HEK293T (cell line): Measurements from ENCODE around the gene ZMAT1.
A peak's percentile ranks its signal among the peaks of the same experiment; 100 is the strongest.

ENCODE experiments used
- CTCF ChIA-PET: fragments of 350-600 bp; formaldehyde crosslinking; extraction: SDS; loops from one replicate; lab custom pipeline; 2021; ENCODE audit warnings: antibody characterized with exemption, inconsistent platforms; lab: Yijun Ruan, JAX
- POLR2A ChIA-PET: fragments of 350-600 bp; formaldehyde crosslinking; extraction: SDS; loops from one replicate; lab custom pipeline; 2020; ENCODE audit warnings: antibody characterized with exemption, inconsistent platforms; lab: Yijun Ruan, JAX
- DNase-seq: peaks from one replicate; pipeline ENCODE4 v3.0.0; 2012; ENCODE audit warnings: mixed read lengths; ENCODE audit errors: extremely low spot score
- ARNT ChIP-seq: fragments of 450-650 bp; IDR thresholded peaks from 2 replicates; pipeline ENCODE4 v1.6.1; 2017; ENCODE audit warnings: mild to moderate bottlenecking
- BHLHE40 ChIP-seq: fragments of 450-650 bp; IDR thresholded peaks from 2 replicates; pipeline ENCODE4 v1.6.1; 2016; ENCODE audit warnings: mild to moderate bottlenecking, moderate library complexity, borderline replicate concordance
- CTBP1 ChIP-seq: fragments of 450-650 bp; IDR thresholded peaks from 2 replicates; pipeline ENCODE4 v1.6.1; 2016; ENCODE audit warnings: borderline replicate concordance
- ELF4 ChIP-seq: fragments of 450-650 bp; IDR thresholded peaks from 2 replicates; pipeline ENCODE4 v1.6.1; 2017; ENCODE audit warnings: antibody characterized with exemption
- FOXA1 ChIP-seq: fragments of 450-650 bp; IDR thresholded peaks from 2 replicates; pipeline ENCODE4 v1.6.1; 2016; ENCODE audit warnings: mild to moderate bottlenecking
- FOXK2 ChIP-seq: fragments of 450-650 bp; IDR thresholded peaks from 2 replicates; pipeline ENCODE4 v1.6.1; 2016; ENCODE audit warnings: mild to moderate bottlenecking
- FOXM1 ChIP-seq: fragments of 450-650 bp; IDR thresholded peaks from 2 replicates; pipeline ENCODE4 v1.6.1; 2017; ENCODE audit warnings: mild to moderate bottlenecking, borderline replicate concordance
- HDGF ChIP-seq: fragments of 450-650 bp; IDR thresholded peaks from 2 replicates; pipeline ENCODE4 v1.6.1; 2017; ENCODE audit warnings: antibody characterized with exemption, borderline replicate concordance
- L3MBTL2 ChIP-seq: fragments of 450-650 bp; conservative IDR thresholded peaks from 2 replicates; pipeline ENCODE4 v1.6.1; 2016; ENCODE audit warnings: mild to moderate bottlenecking
- LEF1 ChIP-seq: fragments of 450-650 bp; IDR thresholded peaks from 2 replicates; pipeline ENCODE4 v1.6.1; 2017; ENCODE audit warnings: mild to moderate bottlenecking, borderline replicate concordance
- NFRKB ChIP-seq: fragments of 450-650 bp; IDR thresholded peaks from 2 replicates; pipeline ENCODE4 v1.6.1; 2016; ENCODE audit warnings: mild to moderate bottlenecking, moderate library complexity
- SP1 ChIP-seq: fragments of 450-650 bp; IDR thresholded peaks from 2 replicates; pipeline ENCODE4 v1.6.1; 2017
- SUZ12 ChIP-seq: fragments of 450-650 bp; IDR thresholded peaks from 2 replicates; pipeline ENCODE4 v1.6.1; 2016; ENCODE audit warnings: mild to moderate bottlenecking
- TARDBP ChIP-seq: fragments of 450-650 bp; IDR thresholded peaks from 2 replicates; pipeline ENCODE4 v1.6.1; 2016
- ZNF384 ChIP-seq: fragments of 450-650 bp; IDR thresholded peaks from 2 replicates; pipeline ENCODE4 v1.6.1; 2016
- TF ChIP-seq, protein P1 (sequence below): fragments of 450-650 bp; IDR thresholded peaks from 2 replicates; pipeline ENCODE4 v1.6.1; 2016

ZMAT1 gene

DNA sequence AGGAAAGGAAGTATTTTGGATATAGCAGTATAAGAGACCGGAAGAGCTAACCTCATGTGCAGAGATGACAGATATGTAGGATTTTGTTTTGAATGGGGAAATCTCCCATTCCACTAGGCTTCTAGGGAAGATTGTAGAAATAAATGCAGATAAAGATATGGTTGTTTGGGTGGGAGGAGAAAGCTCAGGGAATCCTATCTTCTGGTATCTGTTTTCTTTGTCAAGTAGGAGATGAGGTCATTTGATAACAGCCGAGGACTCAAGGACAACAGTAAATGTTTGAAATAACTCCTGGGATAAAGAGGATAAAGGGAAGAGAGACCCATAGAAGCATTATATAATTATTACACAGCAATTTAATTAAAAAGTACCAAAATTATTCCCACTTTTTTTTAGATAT lies 24.7 kb upstream of the ZMAT1 start:
- DNase-seq, result no peak
- CTCF ChIA-PET, result no interaction called here
- no peak for TF ChIP-seq SP1
- POLR2A ChIA-PET, result no interaction called here

DNA sequence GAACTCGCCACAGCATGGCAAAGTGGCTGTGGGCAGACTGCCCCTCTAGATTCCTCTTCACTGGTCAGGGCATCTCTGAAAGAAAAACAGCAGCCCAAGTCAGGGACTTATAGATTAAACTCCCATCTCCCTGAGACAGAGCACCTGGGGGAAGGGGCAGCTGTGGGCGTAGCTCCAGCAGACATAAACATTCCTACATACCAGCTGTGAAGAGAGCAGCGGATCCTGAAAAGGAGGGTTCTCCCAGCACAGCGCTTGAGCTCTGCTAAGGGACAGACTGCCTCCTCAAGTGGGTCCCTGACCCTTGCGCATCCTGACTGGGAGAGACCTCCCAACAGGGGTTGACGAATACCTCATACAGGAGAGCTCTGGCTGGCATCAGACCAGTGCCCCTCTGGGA lies 18.8 kb upstream of the ZMAT1 start:
- no peak for DNase-seq
- no peak for TF ChIP-seq TARDBP
- no peak for TF ChIP-seq ELF4
- TF ChIP-seq, protein P1, sequence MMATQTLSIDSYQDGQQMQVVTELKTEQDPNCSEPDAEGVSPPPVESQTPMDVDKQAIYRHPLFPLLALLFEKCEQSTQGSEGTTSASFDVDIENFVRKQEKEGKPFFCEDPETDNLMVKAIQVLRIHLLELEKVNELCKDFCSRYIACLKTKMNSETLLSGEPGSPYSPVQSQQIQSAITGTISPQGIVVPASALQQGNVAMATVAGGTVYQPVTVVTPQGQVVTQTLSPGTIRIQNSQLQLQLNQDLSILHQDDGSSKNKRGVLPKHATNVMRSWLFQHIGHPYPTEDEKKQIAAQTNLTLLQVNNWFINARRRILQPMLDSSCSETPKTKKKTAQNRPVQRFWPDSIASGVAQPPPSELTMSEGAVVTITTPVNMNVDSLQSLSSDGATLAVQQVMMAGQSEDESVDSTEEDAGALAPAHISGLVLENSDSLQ, result no peak
- no peak for TF ChIP-seq BHLHE40
- TF ChIP-seq FOXA1, result no peak
- TF ChIP-seq ZNF384, result no peak
- no peak for TF ChIP-seq LEF1
- ChIA-PET CTCF (no interaction called here), POLR2A (no interaction called here)

DNA sequence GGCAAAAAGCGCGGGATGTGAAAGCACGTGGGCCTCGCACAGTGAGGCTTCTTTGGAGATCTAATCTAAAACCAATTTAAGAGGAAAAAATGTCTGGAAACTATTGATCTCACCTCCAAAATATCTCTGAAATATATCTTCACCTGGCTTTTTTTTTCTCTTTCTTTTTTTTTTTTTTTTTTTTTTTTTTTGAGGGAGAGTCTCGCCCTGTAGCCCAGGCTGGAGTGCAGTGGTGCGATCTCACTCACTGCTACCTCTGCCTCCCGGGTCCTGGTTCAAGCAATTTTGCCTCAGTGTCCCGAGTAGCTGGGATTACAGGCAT lies 383 bp upstream of the ZMAT1 start:
- peak; percentile 99; the same call in 1 of the 2 replicates for TF ChIP-seq L3MBTL2
- TF ChIP-seq SUZ12, result no peak
- no peak for TF ChIP-seq SP1
- no peak for TF ChIP-seq FOXK2
- TF ChIP-seq HDGF, result no peak
- TF ChIP-seq FOXM1, result no peak
- no peak for TF ChIP-seq FOXA1
- peak; percentile 79 for TF ChIP-seq ZNF384
- TF ChIP-seq, protein P1, result no peak
- CTCF ChIA-PET, result no interaction called here
- POLR2A ChIA-PET, result interaction anchor here (0.9 to 1.5 kb wide), 3 partner anchors 11 to 246 kb away, joined by 3 to 5 read pairs (median 3); no protein-coding TSS in a partner anchor
- no peak for DNase-seq

DNA sequence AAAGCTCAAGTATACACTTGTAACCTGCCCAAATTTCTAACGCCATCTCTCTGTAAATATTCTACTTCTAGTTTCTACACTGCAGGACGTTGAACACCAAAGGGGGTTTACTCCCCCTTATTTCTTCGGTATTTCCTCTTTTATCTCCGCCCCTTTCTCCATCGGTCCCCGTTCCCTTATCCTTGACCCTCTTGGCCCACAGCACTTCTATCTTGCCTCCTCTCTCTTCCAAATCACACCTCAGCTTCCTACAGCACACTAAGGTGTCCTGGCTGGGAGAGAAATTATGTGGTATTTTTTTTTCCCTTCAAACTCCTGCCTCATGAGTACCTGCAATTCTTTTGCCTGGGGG lies 715 bp downstream of the ZMAT1 start:
- TF ChIP-seq FOXA1, result no peak
- TF ChIP-seq HDGF, result no peak
- no peak for TF ChIP-seq SUZ12
- TF ChIP-seq BHLHE40, result no peak
- no peak for TF ChIP-seq FOXM1
- TF ChIP-seq ARNT, result no peak
- no peak for TF ChIP-seq SP1
- no peak for TF ChIP-seq LEF1
- no peak for TF ChIP-seq ZNF384
- TF ChIP-seq NFRKB, result no peak
- TF ChIP-seq, protein P1, result no peak
- no peak for TF ChIP-seq ELF4
- no peak for TF ChIP-seq FOXK2
- TF ChIP-seq L3MBTL2, result no peak
- TF ChIP-seq CTBP1, result no peak
- TF ChIP-seq TARDBP, result no peak
- CTCF ChIA-PET, result no interaction called here
- DNase-seq, result no peak
- POLR2A ChIA-PET, result interaction anchor here (0.6 to 1.5 kb wide), 3 partner anchors 11 to 1058 kb away, joined by 3 read pairs; no protein-coding TSS in a partner anchor

DNA sequence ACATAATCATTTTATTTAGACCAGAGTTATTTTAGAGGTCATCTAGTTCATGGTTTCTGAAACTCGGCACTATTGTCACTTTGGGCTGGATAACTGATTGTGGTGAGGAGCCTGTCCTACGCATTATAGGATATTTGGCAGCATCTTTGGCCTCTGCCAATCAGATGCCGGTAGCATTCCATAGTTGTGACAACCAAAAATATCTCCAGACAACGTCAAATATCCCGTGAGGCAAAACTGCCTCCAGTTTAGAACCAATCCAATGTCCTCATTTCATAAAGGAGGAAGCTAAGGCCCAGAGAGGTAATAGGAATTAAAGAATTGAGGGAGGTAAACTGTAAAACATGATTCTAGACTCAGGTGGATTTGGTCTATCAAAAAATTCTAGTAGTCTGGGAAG lies 6.1 kb downstream of the ZMAT1 start:
- no peak for DNase-seq
- POLR2A ChIA-PET, result no interaction called here
- TF ChIP-seq FOXM1, result no peak
- TF ChIP-seq CTBP1, result no peak
- TF ChIP-seq BHLHE40, result no peak
- TF ChIP-seq FOXK2, result no peak
- TF ChIP-seq ZNF384, result no peak
- TF ChIP-seq ARNT, result no peak
- no peak for TF ChIP-seq NFRKB
- no peak for TF ChIP-seq L3MBTL2
- no peak for TF ChIP-seq TARDBP
- no peak for TF ChIP-seq SUZ12
- no peak for TF ChIP-seq LEF1
- no peak for TF ChIP-seq FOXA1
- no peak for TF ChIP-seq SP1
- no peak for TF ChIP-seq ELF4
- TF ChIP-seq, protein P1, result no peak
- TF ChIP-seq HDGF, result no peak
- CTCF ChIA-PET, result no interaction called here

DNA sequence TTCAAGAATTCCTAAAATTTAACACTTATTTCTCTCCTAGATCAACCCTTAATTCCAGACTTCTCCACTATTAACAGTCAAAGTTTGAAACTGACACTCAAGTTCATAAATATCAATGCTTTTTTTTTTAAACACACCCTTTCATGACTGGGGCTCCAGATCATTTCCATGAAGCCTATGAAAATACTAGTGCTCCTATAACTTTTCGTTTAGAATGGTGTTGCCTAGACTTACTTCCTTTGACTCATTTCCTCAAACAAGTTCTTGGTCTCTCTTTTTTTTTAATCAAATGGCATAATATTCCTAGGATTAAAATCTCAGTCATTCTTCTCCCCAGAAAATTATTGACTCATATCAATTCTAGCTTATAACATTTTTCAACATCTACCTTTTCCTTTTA lies 13.1 kb downstream of the ZMAT1 start:
- DNase-seq, result no peak
- ChIA-PET POLR2A (no interaction called here), CTCF (no interaction called here)
- no peak for TF ChIP-seq ZNF384
- TF ChIP-seq L3MBTL2, result no peak
- TF ChIP-seq ELF4, result no peak
- TF ChIP-seq SUZ12, result no peak
- no peak for TF ChIP-seq HDGF
- TF ChIP-seq FOXK2, result no peak
- TF ChIP-seq NFRKB, result no peak
- TF ChIP-seq CTBP1, result no peak
- TF ChIP-seq ARNT, result no peak
